Embryonic facial prominence (tissue), 1 donor: ENCODE data around the gene CCDC170.
"Not testable (repeated sequence)": the region's sequence is repeated elsewhere in the genome, so short reads cannot be mapped to it uniquely, and the experiment has no call there.

ENCODE experiments used
- DNase-seq: peaks from one replicate; pipeline ENCODE4 v3.0.0-alpha.2; 2016; ENCODE audit errors: extremely low spot score

The CCDC170 gene

GRCh38 chr6:151494235-151494935 lies 568 bp downstream of the CCDC170 start:
- DNase-seq, result no peak

DNA sequence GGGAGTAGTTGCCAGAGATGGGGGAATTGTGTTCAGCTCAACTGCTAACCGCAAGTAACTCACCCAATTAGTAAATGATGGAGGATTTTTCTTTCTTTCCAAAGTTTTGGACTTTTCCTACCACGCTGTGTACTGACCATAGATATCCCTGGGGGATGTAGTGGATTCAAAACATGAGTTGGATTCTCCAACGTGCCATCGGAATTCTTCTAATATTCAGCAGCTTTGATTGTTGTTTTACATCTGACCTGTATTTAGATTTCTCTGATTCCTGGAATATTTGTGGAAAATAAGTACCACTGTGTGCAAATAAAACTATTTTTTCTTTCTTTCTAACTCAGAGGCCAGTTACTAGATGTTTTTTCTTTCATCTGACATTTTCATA lies 1.1 kb downstream of the CCDC170 start:
- no peak for DNase-seq

DNA sequence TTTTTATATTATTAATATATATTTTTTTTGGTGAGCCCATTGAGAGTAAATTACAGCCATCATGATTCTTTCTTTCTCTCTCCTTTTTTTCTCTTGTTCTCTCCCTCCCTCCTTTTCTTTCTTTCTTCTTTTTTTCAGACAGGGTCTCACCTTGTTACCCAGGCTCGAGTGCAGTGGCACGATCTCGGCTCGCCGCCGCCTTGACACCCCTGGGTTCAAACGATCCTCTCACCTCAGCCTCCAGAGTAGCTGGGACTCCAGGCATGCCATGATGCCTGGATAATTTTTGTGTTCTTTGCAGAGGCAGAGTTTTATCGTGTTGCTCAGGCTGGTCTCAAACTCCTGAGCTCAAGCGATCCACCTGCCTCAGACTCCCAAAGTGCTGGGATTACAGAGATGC lies 1.6 kb downstream of the CCDC170 start:
- DNase-seq, result no peak

- DNase-seq, result no peak
Measured at GRCh38 chr6:151497905-151498304, 4.1 kb downstream of the CCDC170 start.

GRCh38 chr6:151498327-151498726 lies 4.5 kb downstream of the CCDC170 start:
- no peak for DNase-seq

- DNase-seq, result no peak
Measured at GRCh38 chr6:151499551-151499950, 5.7 kb downstream of the CCDC170 start.

GRCh38 chr6:151501511-151502136 lies 7.8 kb downstream of the CCDC170 start:
- no peak for DNase-seq

DNA sequence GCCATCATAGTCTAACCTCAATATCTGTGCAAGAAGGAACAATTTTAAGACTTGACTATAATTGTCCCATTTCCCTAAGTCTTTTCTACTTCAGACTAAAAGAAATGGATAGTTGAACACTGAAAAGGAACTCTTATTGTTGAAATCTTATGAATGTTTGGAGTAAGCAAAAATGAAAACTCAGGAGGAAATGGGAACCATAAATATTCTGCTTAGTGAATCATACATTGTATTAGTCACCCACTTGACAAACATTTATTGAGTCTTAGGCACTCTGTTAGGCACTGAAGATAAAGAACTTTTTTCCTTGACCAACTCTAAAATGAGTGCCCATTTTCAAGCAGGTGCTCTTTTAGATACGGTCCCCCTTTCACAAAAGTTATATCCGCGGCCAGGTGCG lies 8.7 kb downstream of the CCDC170 start:
- DNase-seq, result no peak

- DNase-seq, result no peak
Measured at GRCh38 chr6:151506761-151507160, 12.9 kb downstream of the CCDC170 start.

GRCh38 chr6:151509048-151509447 lies 15.2 kb downstream of the CCDC170 start:
- DNase-seq, result no peak

- DNase-seq, result no peak
Measured at GRCh38 chr6:151512481-151512880, 18.7 kb downstream of the CCDC170 start.

DNA sequence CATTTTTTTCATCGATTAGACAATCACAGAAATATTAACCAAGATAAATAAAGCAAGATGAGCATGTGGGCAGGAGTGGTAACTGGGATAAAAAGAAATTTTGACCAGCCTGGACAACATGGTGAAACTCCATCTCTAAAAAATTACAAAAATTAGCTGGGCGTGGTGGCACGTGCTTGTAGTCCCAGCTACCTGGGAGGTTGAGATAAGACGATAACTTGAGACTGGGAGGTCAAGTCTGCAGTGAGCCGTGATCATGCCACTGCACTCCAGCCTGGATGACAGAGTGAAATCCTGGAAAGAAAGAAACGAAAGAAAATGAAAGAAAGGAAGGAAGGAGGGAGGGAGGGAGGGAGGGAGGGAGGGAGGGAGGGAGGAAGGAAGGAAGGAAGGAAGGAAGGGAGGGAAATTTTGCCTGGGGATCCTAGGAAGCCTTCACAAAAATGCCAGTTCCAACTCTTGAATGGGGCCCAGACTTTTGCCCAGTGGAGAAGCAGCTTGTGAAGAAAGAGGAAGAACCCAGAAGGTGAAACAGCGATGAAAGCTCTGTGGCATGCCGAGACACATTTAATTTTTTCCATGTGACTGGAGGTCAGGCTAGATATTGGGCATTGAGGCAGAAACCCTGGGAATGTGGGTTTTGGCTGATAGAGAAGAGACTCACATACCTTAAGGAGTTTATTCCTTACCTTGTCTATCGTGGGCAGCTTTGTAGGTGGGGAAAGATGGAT lies 20.3 kb downstream of the CCDC170 start:
- DNase-seq, result no peak

- not testable (repeated sequence) for DNase-seq
Measured at GRCh38 chr6:151518992-151519391, 25.2 kb downstream of the CCDC170 start.

GRCh38 chr6:151523034-151523433 lies 29.2 kb downstream of the CCDC170 start:
- DNase-seq, result no peak

GRCh38 chr6:151524059-151524458 lies 30.2 kb downstream of the CCDC170 start:
- no peak for DNase-seq

DNA sequence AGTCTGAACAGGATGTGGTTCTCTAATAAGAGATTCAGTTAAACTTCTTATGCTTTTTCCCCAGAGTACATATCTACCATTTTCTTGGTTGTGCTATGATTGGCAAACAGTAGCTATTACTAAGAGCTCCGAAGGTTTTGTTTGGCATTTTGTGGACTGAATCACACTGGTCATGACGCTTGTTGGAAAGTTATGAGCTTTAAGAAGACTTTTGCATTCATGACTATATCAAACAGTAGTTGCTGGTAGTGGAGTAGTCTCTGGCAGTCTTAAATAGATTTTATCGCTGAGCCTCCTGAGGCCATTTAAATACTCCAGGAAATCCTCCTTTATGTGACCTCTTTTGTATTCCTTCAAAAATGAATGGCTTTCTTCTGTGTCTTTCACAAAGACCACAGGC lies 40.8 kb downstream of the CCDC170 start:
- no peak for DNase-seq

DNA sequence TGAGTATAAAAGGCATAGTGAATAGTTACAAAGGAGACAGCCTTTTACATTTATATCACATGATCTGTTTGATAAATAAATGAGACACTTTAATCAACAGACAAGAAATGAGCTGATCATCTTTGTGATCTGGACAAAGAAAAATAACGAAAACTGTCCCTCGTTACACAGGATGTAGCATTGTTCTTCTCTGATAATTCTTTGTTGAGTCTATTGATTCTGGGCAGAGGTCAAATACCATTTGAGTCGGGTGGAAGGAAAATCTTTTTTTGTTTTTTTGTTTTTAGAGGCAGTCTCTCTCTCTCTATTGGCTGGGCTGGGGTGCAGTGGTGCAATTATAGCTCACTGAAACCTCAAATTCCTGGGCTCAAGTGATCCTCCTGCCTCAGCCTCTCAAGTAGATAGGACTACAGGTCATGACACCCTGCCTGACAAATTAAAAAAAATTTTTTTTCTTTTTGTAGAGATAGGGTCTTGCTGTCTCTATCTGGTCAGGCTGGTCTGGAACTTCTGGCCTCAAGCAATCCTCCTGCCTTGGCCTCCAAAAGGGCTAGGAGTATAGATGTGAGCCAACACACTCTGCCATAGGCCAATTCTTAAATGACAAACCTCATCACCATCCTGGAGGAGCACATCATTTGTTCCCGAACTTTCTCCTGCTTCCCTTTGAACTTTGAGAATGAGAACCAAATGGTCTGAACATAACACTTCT lies 41.8 kb downstream of the CCDC170 start:
- DNase-seq, result no peak

DNA sequence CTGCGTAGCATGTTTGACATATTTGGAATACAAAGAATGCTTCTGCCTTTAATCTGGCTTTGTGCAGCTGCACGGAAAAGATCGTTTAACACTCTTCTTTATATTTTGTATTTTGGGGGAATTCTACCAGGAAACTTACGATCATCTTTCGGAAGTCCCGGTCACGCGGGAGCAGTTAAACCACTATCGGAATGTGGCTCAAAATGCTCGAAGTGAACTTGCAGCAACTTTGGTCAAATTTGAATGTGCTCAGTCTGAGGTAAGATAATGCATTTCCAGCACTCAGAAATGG lies 42.3 kb downstream of the CCDC170 start:
- no peak for DNase-seq

GRCh38 chr6:151537556-151537955 lies 43.7 kb downstream of the CCDC170 start:
- DNase-seq, result no peak

DNA sequence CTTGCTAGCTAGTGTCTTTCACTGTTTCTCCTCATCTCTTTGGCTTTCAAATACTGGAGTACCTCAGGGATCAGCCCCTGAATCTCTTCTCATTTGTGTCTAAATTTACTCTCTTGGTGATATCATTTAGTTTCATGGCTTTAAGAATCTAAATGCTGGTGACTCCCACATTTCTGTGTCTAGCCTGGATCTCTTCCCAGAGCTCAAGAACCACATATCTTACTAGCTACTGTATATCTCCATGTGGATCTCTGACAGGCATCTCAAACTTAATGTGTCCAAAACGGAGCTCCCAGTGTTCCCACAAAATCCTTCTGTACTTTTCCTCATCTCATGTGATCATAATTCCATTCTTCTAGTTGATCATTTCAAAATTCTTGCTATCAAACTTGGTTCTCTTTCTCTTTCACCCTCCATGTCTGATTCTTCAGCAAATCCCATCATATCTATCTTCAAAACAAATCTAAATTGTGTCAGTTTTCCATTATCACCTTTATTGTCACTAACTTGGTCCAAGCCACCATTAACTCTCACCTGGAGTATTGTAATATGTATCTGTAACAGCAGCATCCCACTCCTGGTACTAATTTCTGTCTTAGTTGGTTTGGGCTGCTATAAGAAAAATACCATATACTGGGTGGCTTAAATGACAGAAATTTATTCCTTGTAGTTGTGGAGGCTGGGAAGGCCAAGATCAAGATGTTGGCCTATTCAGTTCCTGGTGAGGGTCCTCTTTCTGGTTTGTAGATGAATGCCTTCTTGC lies 45.9 kb downstream of the CCDC170 start:
- no peak for DNase-seq

DNA sequence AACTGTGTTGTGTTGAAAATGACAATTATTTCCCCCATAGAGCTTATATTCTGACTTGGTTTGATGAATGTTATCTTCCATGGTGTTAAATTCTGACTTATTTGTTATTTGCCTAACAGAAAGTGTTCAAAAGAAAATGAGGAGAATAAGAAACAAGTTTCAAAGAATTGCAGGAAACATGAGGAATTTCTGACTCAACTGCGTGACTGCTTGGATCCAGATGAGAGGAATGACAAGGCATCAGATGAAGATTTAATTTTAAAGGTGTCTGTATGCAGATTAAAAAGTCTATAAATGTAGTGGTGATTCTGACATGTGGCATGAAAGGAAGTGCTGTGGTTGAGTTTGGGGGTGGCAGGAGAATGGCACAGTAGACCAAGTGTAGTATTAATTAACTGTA lies 50.6 kb downstream of the CCDC170 start:
- DNase-seq, result no peak

GRCh38 chr6:151544884-151545283 lies 51.1 kb downstream of the CCDC170 start:
- not testable (repeated sequence) for DNase-seq
